Right lobe of liver (tissue), 6 donors: ENCODE results near the gene TGFBR2. TPM values are rescaled to one million over a fixed set of nuclear protein-coding genes. Genes with fewer than 3 reads are reported as not detected.

Experiments
- ATAC-seq, 4 donors: fragments of 200-7000 bp; cut with Tn5 transposase; one replicate each; pipeline ENCODE4 v1.9.1; 2020; ENCODE audit warnings: mild to moderate bottlenecking in 4 of 4, moderate library complexity in 4 of 4
- DNase-seq, 3 donors: peaks; one replicate each; pipeline ENCODE4 v3.0.0-alpha.2; 2020
- H3K27ac ChIP-seq, 3 donors: fragments of 200-600 bp; one replicate each; pipeline ENCODE4 v1.8.0; 2022
- H3K27me3 ChIP-seq, 2 donors: fragments of 200-600 bp; one replicate each; pipeline ENCODE4 v1.8.0; 2022
- H3K36me3 ChIP-seq, 4 donors: fragments of 200-600 bp; sonication (generic) in 1 of 4; one replicate each; pipeline versions ENCODE4 v1.5.1 to v1.8.0; 2017 to 2022; ENCODE audit warnings: control low read depth in 1 of 4
- H3K4me1 ChIP-seq, 4 donors: fragments of 200-600 bp; sonication (generic) in 1 of 4; one replicate each; pipeline versions ENCODE4 v1.5.1 to v1.8.0; 2017 to 2022; ENCODE audit warnings: control low read depth in 1 of 4
- H3K4me3 ChIP-seq, 3 donors: fragments of 200-600 bp; one replicate each; pipeline ENCODE4 v1.8.0; 2022
- H3K9me3 ChIP-seq, 4 donors: fragments of 200-600 bp; sonication (generic) in 1 of 4; one replicate each; pipeline versions ENCODE4 v1.5.1 to v1.8.0; 2017 to 2022; ENCODE audit warnings: control low read depth in 1 of 4
- CTCF ChIP-seq, 4 donors: fragments of 200-600 bp in 3 of 4; fragments of 450-650 bp in 1 of 4; IDR thresholded peaks; one replicate each; pipeline versions ENCODE4 v1.5.1 to v1.8.0; 2016 to 2022; ENCODE audit warnings: antibody characterized with exemption in 4 of 4, mild to moderate bottlenecking in 2 of 4
- POLR2A ChIP-seq: fragments of 450-650 bp; IDR thresholded peaks from one replicate; pipeline ENCODE4 v1.6.1; 2017; ENCODE audit warnings: antibody characterized with exemption, mild to moderate bottlenecking
- WGBS: methylation state at CpG from one replicate; pipeline ENCODE4 v1.1.6; 2018; ENCODE audit warnings: low coverage, low lambda C conversion rate; ENCODE audit not compliant: insufficient coverage; ENCODE audit errors: missing lambda C conversion rate; 5-methylcytosine and 5-hydroxymethylcytosine counted together
- intact Hi-C, 2 donors: fragments of 100-400 bp; cut with DNase I; formaldehyde crosslinking; loops; one replicate each; pipeline versions ENCODE4 v1.11.2 to v1.14.1; 2022
- total RNA-seq, 6 experiments: library from RNA; depleted of rRNA in 2 of 6; stranded (reverse); fragments of >200 nt in 2 of 6; fragmentation: NEBNext Ultra II Directional in 3 of 6; extraction: Animal tissue kit (Norgen Biotek cat#: 25700) in 3 of 6; gene quantifications; one replicate each; pipeline versions ENCODE4 v1.1.0 to v1.2.4, GENCODE V29; 2016 to 2023
- donor health status: DM: no; HTN: yes; CAD: no.
- donor health status: DM: no; HTN: no; CAD: no.
- donor health status: DM: no; HTN: no; CAD: no.
- donor health status: DM: no; HTN: yes; CAD: no.
- donor health status: DM: no; HTN: yes; CAD: no.

The TGFBR2 gene
- total RNA-seq, 6 experiments from 2014 or later, result 24.9 to 52.6 (median 45.5) TPM

GRCh38 chr3:30708472-30708871 is 102.1 kb downstream of the TGFBR2 start:
- no peaks in the 10 kb centered on the region for H3K27me3 ChIP-seq
- intact Hi-C loops, result no loop called here
- H3K9me3 ChIP-seq, result no peaks in the 10 kb centered on the region
- ATAC-seq (no peak), DNase-seq (no peak)
- no peak overlapping the region for H3K4me3 ChIP-seq
- no peaks in the 10 kb centered on the region for H3K36me3 ChIP-seq
- no peak for TF ChIP-seq CTCF (IDR thresholded peaks at IDR 0.05)
- no peak for TF ChIP-seq POLR2A
- no peak overlapping the region for H3K27ac ChIP-seq
- H3K4me1 ChIP-seq, result no peaks in the 10 kb centered on the region

GRCh38 chr3:30710017-30710416 is 103.6 kb downstream of the TGFBR2 start:
- Histone ChIP-seq H3K4me3 (no peak overlapping the region), H3K27me3 (no peaks in the 10 kb centered on the region), H3K36me3 (no peaks in the 10 kb centered on the region), H3K4me1 (no peaks in the 10 kb centered on the region), H3K27ac (no peak overlapping the region), H3K9me3 (no peaks in the 10 kb centered on the region)
- TF ChIP-seq CTCF (IDR thresholded peaks at IDR 0.05) (no peak), POLR2A (no peak)
- intact Hi-C loops, result no loop called here
- WGBS, result 82% methylated on average over 5 of the region's 7 CpGs
- ATAC-seq (no peak), DNase-seq (no peak)

- DNase-seq (no peak), ATAC-seq (no peak)
- Histone ChIP-seq H3K4me3 (no peak overlapping the region), H3K9me3 (no peaks in the 10 kb centered on the region), H3K36me3 (no peaks in the 10 kb centered on the region), H3K4me1 (no peaks in the 10 kb centered on the region), H3K27me3 (no peaks in the 10 kb centered on the region), H3K27ac (no peak overlapping the region)
- intact Hi-C loops, result no loop called here
- no peak for TF ChIP-seq POLR2A
Measured at GRCh38 chr3:30711151-30711550, 104.8 kb downstream of the TGFBR2 start.

GRCh38 chr3:30711867-30712266 is 105.5 kb downstream of the TGFBR2 start:
- Histone ChIP-seq H3K27me3 (no peaks in the 10 kb centered on the region), H3K9me3 (no peaks in the 10 kb centered on the region), H3K36me3 (no peaks in the 10 kb centered on the region), H3K4me3 (no peak overlapping the region), H3K4me1 (no peaks in the 10 kb centered on the region), H3K27ac (no peak overlapping the region)
- TF ChIP-seq CTCF (IDR thresholded peaks at IDR 0.05) (no peak), POLR2A (no peak)
- intact Hi-C loops, result no loop called here
- DNase-seq (no peak), ATAC-seq (no peak)
- 74% methylated on average over 2 of the region's 2 CpGs for WGBS

- WGBS, result 30% methylated on average over 4 of the region's 4 CpGs
- Histone ChIP-seq H3K4me3 (no peak overlapping the region), H3K9me3 (no peaks in the 10 kb centered on the region), H3K27ac (no peak overlapping the region), H3K36me3 (no peaks in the 10 kb centered on the region), H3K27me3 (no peaks in the 10 kb centered on the region), H3K4me1 (no peaks in the 10 kb centered on the region)
- no peak for TF ChIP-seq CTCF (IDR thresholded peaks at IDR 0.05)
- TF ChIP-seq POLR2A, result no peak
- no peak for DNase-seq
- ATAC-seq, result peak in 1 of 4 donors; percentile 47
- intact Hi-C loops, result no loop called here
Measured at GRCh38 chr3:30712991-30713390, 106.6 kb downstream of the TGFBR2 start.
